ENCODE data around the gene TBC1D22A.

Gene TBC1D22A

DNA sequence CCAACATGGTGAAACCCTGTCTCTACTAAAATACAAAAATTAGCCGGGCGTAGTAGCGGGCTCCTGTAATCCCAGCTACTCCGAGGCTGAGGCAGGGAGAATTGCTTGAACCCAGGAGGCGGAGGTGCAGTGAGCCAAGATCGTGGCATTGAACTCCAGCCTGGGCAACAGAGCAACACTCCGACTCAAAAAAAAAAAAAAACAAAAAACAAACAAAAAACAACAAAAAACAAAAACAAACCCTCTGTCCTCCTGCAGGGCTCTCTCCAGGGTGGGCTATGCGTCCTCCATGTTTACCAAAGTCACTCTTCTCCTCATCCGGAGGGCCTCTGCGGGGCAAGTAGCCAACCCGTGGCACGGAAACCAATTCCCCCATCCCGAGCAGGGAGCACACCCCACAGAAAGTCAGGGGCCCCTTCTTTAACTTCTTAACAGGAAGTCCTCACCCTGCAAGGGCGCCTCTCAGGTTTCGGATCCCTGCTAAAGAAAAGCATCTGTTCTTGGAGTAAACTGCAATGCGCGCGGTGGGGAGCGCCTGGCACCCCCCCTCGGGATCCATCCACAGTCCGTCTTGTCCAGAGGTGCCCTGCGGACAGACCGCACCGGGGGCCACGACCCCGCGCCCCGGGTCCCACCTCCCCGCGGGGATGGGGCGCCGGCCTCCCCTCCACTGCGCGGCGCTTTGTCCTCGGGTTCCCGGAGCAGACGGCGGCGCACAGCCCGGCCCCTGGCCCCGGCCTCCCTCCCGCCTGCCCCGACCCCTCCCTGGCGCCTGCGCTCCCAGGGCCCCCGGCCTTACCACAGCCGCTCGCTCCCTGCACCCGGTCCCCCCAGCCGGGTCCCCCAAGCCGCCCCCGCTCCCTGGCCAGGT, 25.1 kb upstream of the TBC1D22A start:
- DNase-seq (ENCODE audit: low read depth) = peak; percentile 14

DNA sequence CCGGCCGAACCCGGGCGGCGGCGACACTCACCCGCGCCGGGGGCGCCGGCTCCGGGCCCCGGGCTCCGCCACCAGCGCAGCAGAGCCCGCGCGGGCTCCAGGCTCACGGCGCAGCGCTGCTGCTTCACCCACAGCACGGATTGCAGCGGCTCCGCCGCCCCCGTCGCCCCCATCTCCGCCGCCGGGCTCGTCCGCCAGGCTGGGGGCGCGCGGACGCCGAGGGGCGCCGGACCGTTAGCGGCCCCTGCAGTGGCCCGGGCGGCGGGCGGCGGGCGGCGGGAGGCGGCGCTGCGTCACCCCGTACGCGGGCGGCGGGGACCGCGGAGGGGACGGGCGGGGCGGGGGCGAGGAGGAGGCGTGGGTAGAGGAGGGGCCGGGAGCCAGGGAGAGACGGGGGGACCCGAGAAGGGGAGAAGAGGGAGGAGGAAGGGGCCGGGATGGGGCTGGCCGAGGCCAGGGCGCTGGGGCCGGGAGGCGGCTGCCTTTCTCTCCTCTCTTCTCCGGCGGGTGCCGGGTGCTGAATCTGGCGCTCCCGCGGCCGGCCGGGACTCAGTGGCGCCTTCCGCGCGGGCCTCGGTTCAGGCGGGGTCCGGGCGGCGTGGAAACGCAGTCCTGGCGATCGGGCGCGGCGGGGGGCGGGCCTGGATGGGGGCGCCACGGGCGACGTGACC, 24.3 kb upstream of the TBC1D22A start, which contains the start of gene CERK:
CERK (minus strand) TSS at position 277 of the 671 bp plus-strand sequence; CDS start at position 173, 104 bp downstream.
- DNase-seq (ENCODE audit: low read depth) = peak; percentile 63

DNA sequence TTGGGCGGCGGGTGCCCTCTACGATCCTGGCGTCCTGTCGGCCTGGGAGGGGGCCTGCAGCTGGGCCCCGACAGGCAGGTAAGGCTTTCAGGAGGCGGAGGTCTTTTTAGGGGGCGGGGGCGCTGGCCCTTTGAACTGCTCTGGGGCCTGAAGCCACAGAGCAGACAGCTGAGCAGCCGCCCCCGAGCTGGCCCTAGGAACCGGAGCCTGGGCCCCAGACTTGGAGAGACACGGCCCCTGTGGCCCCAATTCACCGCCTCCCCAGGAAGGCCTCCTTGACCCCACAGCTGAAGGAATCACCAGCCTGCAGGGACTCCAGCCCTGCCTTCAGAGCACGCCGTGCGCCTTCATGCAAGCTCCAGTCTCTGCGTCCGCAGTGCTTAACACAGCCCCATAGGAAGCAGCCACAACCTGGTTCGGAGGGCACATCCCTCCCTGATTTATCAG, 23.8 kb upstream of the TBC1D22A start:
- DNase-seq (ENCODE audit: low read depth) = no peak

DNA sequence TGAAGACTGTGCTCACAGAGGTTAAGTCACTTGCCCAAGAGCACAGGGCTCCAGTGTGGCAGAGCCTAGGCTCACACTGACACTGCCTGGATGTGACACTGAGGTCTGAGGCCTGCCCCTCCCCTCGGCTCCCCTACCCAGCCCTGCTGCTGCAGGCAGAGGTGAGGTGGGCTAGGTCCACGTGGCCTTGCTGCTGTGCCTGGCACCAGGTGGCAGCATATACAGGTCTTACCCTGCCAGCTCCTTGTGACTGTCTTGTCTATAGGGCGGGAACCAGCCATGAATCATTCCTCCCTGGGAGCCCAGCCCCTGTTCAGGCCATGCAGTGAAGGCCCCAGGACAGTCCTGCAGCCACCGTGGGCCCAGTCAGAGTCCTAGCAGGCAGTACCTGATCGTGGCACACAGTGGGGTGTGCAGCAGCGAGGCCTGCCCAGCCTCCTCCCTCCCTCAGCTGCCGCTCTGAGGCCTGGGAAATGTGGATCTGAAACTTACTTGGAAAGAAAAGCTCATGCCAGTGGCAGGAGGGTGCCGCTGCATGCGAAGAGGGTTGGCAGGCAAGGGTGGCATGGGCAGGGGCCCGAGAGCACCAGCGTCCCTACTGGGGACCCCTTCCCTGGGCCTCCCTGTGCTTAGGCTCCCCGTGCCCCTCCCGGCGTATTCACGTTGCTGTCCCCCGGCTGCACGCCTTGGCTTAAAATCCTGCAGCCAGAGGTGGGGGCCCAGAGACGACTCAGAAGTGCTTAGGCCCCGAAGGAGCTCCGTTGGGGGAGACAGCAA, 23.2 kb upstream of the TBC1D22A start:
- DNase-seq (ENCODE audit: low read depth) = peak; percentile 79

DNA sequence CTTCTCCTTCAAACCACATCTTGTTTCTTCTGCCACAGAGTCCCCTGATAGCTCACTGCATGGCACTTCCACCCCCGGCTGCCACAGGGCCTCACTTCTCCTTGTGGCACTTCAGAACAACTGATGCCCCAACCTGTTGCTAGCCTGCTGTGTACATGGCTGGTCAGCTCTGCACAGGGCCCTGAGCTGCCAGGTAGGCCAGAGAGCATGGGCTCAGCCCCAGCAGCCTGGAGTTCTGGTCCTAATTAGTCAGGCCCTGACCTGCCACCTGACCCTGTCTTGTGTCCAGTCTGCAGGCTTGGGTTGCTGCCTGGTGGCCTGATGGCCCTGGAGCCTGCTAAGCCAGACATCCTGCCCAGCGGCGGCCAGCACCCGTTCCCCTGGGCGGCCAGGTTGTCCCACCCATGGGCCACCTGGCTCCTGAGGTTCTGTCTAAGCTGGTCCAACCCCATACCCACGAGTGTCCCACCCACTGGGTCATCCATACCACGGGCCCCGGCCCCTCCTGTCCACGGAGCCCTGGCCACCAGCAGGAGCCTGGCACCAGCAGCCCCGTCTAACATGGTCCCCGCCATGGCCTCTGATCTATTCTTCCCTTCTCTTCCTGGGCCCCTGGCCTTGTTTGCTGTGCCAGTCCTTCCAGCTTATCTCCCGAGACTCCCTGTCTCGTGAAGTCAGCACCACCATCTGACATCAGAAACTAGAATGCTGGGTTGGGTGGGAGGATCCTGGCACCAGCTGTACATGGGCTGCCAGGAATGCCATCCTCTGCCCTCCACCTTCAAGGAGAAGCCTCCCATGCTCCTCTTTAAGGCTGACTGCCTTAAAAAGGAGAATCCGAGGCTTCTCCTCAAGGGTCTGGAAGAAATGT, 21.3 kb upstream of the TBC1D22A start:
- no peak for DNase-seq (ENCODE audit: low read depth)

DNA sequence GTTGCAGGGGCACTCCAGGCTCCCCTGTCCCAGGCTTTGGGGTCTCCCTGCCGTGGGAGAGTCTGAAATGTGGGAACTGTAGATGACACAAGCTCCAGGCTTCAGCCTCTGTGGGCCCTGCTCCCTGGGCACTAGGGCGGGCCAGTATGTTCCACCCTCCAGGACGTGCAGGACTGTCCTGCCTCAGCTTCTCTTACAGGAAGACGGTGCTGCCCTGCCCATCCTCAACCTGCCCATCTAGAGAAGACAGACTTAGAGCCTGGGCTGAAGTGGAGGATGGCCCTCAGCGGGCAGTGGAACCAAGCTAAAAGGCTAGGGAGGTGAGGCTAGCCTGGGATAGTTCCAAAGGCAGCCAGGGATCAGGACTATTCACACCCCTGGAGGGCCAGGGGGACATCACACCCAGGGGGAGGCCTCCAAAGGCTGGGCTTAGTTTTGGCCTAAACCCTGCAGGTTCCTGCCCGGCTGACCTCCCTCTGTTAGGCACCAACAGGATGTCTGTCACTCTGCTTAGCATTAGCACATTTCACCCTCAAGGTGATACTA, 20.4 kb upstream of the TBC1D22A start:
- no peak for DNase-seq (ENCODE audit: low read depth)

DNA sequence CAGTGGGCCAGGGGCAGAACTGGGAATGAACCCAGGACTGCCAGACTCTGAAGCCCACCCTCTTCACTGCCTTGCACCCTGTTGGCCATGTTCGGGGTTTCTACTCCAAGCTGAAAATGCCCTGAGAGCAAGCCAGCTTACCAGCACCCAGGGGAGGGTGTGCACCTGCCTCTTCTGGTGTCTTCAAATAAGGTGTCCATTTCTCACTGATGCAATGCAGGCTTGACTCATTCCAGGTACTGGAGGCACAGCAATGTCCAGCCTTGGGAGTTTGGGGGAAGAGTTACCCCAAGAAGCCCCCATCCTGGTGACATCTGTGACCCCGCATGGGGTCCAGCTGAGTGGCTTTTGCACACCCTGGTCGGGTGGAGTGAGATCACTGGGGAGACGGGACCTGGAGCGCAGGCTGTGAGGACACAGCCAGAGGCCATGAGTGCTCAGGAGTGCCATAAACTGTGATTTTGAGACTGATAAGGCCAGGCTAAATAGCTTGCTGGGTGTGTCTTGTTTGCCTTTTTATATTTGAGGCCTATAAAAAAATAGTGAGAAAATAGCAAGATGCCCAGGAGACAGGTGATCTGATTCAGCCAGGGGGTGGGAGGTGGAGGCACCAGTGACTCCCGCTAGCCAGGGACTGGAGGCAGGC, 19.8 kb upstream of the TBC1D22A start:
- no peak for DNase-seq (ENCODE audit: low read depth)

DNA sequence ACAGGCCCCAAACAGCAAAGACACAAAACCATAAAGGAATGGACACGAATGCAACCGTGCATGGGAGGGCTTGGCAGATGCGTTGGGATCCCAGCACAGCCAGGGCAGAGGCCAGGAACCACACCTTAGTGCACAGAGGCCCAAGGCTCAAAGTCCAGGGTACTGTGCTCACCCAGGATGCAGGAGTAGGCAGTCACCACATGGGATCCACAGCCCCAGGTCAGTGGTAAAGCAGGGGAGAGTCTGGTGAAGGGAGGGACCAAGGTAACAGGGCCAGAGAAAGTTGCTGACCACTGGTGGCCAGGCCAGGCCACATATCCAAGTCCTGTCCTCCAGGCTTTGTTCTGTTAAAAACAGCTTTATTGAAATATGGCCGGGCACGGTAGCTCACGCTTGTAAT, 17.9 kb upstream of the TBC1D22A start:
- no peak for DNase-seq (ENCODE audit: low read depth)

DNA sequence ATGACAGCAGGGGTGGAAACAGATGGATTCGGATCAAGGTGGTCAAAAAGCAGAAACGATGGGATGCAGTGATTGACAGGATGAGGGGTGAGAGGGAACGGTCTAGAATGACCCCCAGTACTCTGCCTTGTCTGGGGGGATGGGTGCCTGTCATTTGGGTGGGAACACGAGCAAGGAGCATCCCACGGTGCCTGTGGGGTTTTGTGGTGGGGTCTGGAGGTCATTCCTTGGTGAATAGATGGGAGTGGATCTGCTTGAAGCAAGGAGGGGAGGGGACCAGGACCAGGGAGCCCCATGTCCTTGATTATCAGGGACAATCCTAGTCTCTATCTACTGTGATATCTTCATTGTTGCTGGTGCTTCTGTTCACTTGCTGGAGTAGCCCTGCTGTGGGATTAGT, 16.3 kb upstream of the TBC1D22A start:
- no peak for DNase-seq (ENCODE audit: low read depth)

DNA sequence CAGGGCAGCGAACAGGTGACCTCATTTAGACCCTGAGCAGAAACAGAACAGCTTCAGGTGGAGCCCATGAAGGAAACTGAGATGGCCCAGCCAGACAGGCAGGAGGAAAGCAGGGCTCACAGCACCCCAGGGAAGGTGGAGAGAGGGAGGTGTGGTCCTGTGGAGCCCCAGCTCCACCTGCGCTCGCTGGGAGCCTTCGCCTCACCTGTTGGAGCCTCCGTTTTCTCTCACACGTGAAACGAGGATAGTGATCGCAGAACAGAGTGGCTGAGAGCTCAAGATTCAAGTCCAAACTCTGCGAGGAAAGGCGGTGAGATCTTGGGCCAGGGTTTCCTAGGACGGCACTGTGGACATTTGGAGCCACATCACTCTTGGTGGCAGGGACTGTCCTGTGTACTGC, 15.8 kb upstream of the TBC1D22A start:
- no peak for DNase-seq (ENCODE audit: low read depth)

DNA sequence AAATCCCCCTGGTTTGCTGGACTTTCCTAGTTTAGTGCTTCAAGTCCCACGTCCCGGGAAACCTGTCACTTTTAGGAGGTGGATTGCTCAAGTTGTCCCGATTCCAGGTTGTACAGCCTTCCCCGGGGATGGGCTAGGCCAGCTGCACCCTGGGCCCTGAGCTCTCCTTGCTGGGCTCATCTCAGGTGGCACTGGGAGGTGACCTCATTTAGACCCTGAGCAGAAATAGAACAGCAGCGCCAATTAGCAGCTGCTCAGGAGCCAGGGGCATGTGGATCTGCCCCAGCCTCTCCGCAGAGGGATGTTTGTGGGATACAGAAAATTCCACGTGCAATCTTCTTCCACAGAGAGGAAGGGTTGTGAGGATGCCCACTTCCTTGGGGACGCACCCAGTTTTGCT, 14.8 kb upstream of the TBC1D22A start:
- no peak for DNase-seq (ENCODE audit: low read depth)

DNA sequence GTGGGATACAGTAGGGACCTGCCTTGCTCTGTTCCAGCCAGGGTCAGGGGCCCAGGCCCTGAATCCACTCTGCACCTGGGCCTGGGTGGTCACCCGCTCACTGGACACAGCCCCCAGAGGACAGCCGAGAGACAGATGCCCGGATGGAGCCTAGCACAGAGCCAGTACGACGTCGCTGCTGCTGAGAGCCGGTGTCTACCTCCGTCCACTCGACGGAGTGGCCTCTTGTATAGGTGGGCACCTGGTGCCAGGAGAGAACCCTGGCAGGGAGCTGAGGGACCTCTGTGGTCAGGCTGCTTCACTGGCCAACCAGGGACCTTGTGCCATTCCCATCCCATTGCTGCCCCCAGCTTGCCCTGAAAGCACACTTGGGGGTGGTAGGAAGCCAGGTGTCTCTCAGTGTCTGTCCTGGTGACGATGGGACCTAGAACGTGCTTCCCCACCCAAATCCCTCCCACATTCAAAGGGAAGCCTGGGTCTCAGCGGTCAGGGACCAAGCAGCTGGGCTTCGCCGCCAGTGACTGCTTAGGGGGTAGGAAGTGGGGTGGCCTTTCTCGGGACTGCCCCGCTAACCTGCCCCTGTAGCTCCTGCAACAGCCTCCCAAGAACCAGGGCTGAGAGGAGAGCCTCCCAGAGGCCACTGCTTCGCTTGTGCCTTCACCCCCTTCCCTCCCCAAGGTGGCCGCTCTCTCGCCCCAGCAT, 14.1 kb upstream of the TBC1D22A start:
- DNase-seq (ENCODE audit: low read depth) = no peak

DNA sequence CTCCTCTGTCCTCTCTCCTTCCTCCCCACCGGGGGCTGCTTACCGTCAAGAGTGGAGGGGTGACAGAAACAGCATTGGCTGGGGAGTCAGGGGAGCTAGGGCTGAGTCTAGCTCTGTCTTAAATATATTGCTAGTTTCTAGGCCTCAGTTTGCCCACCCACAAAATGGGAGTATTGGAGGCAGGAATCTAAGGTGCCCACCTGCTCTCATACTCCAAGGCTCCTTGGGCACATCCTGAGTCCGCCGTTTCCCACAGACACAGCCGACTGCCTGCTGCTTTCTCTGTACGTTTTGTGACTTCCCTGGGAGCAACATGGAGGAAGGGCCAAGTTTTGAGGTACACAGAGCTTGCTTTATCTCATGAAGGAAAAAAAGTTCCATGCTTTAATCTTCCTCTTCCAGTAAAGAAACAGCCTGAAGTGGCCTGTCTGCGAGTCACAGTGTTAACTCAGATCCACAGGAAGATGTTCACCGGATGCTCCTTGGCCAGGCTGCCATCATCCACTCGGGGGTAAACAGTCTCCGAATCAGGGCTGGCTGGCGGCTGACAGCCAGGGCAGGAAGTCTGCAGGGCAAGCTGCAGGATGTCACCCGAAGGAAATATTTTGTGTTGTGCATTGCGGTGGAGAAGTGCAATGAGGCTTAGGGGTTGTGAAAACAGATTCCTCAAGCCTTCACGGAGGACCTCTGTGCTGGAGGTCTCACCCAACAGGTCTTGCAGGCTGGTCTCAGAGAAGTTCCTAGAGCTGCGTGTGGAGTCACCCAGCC, 13.4 kb upstream of the TBC1D22A start:
- DNase-seq (ENCODE audit: low read depth) = peak; percentile 49

DNA sequence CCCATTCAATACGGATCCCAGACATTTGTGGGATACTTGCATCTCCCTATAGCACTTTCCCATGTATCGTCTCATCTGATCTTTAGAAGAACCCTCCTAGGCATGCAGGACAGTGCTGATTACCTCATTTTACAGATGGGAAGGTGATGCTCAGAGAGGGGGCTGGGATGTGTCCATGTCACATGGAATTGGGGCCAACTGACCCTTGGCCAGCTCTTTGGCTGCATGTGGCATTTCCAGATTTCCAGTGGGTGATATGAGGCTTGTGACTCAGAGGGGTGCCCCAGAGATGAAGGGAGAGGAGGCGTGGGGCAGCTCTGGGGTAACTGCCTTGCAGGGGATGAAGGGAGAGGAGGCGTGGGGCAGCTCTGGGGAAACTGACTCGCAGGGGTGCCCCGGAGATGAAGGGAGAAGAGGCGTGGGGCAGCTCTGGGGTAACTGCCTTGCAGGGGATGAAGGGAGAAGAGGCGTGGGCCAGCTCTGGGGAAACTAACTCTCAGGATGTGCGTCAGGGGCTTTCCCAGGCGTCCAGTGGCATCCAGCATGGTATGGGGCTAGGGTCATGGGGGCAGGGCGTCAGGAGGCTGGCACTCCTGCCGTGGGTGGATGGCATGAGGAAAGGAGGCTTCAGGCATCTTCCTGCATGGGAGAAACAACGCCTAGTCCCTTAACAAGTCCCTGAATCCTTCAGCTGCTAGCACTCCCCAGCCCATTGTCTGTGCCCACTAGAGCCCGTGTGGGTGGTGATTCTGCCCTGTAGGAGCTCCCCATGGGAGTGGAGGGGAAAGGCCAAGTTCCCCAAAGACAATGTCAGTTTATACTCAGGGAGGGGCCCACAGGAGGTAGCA, 12.5 kb upstream of the TBC1D22A start:
- no peak for DNase-seq (ENCODE audit: low read depth)

DNA sequence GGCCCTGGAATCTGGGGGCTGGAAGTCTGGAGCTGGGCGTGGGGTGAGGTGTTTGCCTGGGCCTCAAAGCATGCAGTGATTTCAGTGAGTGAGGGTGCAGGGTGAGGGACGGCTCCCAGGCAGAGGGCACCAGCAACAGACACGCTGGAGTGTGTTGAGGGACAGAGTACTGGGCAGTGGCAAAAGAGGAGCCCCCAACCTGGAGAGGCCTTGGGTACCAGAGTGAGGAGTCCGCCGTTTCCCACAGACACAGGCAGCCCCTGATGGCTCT, 12.0 kb upstream of the TBC1D22A start:
- no peak for DNase-seq (ENCODE audit: low read depth)

DNA sequence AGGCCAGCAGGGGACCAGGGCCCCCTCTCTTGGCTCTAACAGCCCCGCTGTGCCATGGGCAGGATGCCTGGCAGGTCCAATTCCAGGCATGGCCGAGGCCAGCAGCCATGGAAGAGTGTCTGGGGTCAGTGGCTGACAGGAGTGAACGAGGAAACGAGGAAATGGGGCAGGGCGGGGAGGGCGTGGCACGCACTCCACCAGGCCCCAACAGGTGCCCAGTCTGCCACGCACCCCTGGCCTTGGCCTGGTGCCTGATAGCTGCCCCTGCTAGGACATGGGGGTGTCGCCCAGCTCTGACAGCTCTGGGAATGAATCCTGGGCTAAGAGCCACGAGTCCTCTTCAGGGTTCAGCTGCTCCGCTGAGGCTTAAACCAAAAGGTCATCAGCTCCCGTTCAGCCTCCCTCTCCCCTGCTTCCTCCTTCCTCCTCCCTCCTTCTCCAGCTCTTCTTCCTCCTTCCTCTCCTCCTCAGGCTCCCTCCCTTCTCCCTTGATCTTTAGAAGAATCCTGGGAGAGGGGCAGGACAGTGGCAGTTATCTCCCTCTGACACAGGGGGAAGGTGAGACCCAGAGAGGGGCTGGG, 11.5 kb upstream of the TBC1D22A start:
- DNase-seq (ENCODE audit: low read depth) = no peak

DNA sequence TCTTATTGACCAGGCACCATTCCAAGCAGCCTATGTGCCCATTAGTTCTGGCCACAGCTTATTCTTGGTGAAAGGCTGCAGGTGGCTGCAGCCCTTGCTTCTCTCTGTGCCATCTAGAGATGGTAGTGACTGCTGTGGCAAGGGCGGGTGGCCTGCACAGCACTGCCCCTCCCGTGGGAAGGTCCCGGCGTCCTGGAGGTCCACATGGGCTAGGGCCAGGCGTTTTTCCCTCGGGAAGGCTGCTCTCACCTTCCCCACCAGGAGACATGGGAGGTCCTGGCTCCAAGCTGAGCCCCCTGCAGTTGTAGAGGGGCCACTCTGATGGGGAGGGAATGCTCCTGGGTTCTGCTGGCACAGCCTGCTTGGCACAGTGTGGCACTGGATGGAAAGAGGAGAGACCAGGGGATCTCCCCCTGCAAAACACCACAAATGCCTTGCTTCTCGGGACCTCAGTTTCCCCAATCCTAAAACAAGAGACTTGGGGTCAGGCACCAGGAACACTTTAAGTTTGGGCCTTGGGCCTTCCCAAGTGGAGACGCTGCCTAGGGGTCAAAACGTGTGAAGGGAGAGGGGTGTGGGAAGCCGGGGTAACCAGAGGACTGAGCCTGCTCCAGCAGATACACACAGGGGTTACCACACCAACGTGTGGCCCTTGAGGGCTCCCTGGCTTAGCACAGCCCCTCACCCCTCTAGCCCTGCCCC, 10.0 kb upstream of the TBC1D22A start:
- no peak for DNase-seq (ENCODE audit: low read depth)

DNA sequence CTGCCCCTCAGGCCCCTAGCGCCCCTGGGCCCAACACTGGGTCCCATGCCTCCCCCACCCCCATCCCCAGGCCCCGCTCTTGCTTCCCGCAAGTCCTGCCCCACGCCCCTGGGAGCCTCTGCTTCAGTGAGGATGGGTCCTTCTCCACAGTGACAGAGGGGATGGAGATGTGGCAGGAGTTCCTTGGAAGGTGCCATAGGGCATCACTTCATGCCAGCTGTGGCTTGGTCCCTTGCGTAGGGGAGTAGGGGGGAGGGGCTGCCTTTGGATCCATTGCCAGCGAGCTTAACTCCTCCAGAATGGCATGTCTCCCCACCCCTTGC, 9.5 kb upstream of the TBC1D22A start:
- DNase-seq (ENCODE audit: low read depth) = no peak
